GM18502 (cell line): ENCODE measurements around the gene ANTXR2.
"Not testable (repeated sequence)": the region's sequence is repeated elsewhere in the genome, so short reads cannot be mapped to it uniquely, and the experiment has no call there.

Experiments used
- ATAC-seq: cut with Tn5 transposase; IDR thresholded peaks from one replicate; pipeline ENCODE4 v1.9.1; 2021; ENCODE audit warnings: mild to moderate bottlenecking; ENCODE audit not compliant: unreplicated experiment, poor library complexity

The ANTXR2 gene

GRCh38 chr4:80029364-80029763 lies 43.7 kb downstream of the ANTXR2 start:
- no peak for ATAC-seq

- no peak for ATAC-seq
Measured at GRCh38 chr4:80027611-80028010, 45.4 kb downstream of the ANTXR2 start.

- ATAC-seq = no peak
Measured at GRCh38 chr4:80026100-80026499, 46.9 kb downstream of the ANTXR2 start.

- no peak for ATAC-seq
Measured at GRCh38 chr4:80024335-80024734, 48.7 kb downstream of the ANTXR2 start.

DNA sequence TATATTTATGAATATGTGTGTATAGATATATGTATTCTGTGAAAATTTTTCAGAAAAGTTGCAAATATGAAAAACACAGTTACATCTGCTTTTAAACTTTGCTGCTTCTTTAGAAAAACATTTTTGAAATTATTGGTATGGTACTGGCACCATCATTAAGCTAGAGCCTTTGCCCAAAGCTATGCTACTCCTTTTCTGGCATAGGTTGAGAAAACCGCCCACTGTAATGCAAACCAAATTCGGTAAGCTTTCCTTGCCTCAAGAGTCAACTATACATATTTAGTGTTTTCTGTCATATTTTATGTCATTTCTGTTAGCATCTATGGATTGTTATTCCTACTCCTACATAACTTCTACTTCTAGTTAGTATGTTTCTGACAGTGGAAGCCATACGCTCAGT lies 50.7 kb downstream of the ANTXR2 start:
- ATAC-seq = no peak

GRCh38 chr4:80017125-80017854 lies 55.7 kb downstream of the ANTXR2 start:
- peak; percentile 88 for ATAC-seq

DNA sequence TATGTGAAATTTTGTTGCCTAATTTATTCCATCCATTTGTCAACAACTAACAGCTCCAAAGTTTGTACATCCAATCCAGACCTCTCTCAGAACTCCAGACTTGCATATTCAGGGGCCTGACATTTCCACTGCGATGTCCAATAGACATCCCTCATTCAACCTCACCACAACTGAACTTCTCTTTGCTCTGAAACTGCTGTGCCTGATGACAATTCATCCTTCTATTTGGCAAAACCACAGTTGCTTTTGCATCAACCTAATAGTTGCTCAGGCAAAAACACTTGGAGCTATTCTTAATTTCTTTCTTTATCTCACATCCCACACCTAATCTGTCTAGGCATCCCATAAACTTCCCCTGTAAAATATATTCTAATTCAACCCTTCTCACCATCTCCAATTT lies 56.5 kb downstream of the ANTXR2 start:
- ATAC-seq = no peak

- no peak for ATAC-seq
Measured at GRCh38 chr4:80015407-80016189, 57.4 kb downstream of the ANTXR2 start.

DNA sequence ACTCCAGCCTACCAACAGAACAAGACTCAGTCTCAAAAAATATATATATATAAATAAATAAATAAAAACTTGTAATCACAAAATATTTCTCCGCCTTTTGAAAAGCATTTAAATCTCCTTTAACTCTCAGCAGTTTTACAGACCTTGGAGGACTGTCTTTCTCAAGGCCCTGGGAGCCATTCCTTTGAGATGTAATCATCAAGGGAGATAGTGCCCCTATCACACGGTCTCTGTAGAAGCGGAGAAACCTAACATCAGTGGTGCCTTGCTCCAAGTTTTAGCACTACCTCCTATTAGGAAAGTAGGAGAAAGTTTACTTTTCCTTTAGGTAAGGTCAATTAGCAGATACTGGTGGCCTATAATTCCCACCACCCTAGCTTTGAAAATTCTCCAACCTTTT lies 58.5 kb downstream of the ANTXR2 start:
- ATAC-seq = no peak

- ATAC-seq = no peak
Measured at GRCh38 chr4:80012291-80012690, 60.7 kb downstream of the ANTXR2 start.

DNA sequence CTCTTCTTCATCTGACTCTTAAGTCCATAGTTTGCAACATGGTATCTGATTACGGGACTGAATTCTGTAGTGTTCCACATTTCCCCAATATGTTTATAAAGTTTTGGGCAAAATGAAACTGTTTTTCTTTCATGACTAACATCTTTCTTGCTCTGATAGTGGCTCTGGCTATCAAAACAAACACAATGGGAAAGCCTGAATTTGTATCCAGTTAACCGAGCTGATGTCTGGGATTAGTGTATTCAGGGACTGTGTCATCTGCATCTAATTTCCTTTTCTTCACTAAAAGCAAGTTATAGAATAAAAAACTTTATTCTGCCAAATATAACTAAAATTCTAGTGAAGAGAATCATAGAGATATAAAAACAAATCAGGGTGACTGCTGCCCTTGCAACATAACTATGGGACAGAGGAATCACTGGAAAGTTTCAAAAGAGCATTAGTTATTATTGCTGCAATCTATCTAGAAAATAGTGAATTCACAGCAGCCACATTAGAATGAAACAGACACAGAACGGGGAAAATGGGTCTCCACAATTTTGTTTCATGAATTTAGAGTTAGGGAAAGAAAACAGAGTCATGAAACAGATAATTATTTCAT lies 61.3 kb downstream of the ANTXR2 start:
- no peak for ATAC-seq

GRCh38 chr4:80010316-80010715 lies 62.7 kb downstream of the ANTXR2 start:
- no peak for ATAC-seq

GRCh38 chr4:80009806-80010205 lies 63.2 kb downstream of the ANTXR2 start:
- no peak for ATAC-seq

DNA sequence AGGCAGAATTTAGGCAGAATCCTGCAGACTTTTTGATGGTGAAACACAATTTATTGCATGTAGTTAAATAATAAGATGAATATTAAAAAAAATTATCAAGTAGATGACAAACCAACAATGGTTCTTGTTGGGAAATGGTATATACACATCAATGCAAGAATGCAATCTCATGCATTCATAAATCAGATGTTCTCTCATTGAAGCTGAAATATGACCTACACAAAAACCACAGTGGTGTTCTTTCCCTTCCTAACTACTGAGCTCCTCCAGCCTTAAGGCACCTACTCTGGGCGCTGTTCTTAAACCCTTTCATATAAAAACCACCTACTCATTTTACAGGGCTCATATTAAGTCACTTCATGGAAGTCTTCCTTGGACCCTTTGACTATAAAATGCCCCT lies 64.1 kb downstream of the ANTXR2 start:
- ATAC-seq = no peak

DNA sequence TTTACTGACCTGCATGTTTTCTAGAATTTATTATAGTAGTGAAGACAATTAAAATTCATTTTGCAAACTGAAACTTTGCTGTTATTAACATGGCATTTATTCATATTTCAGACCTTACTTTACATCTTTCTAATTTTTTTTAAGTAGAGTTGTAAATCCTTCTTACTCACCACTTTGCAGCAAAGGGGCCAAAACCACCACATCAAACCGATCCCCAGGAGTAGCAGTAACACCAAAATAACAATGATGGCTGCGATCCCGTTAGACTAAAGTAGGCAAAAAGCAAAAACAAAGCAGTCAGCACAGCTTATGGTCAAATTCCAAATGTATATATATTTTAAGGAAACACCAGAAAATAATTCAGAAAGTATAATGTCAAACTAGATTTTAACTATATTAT lies 64.7 kb downstream of the ANTXR2 start:
- ATAC-seq = no peak

- peak; percentile 85 for ATAC-seq
Measured at GRCh38 chr4:80007745-80008149, 65.3 kb downstream of the ANTXR2 start.

GRCh38 chr4:80006935-80007744 lies 65.9 kb downstream of the ANTXR2 start:
- no peak for ATAC-seq

DNA sequence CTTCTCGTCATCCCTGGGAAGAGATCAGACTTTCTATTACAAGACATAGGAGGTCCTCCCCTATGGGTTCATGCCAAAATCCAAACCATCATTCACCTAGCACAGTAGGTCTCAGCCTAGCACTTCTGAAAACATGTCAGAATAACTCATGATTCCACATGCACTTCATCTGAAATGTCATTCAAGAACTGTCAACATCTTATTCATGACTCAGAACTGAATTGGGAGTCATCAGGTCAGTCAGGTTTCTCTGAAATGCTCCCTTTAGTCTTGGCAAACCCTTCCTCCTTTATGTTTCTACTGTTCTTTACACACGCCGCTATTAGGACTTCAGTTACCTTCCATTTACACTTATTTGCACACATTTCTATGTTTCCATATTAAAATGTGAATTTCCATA lies 67.2 kb downstream of the ANTXR2 start:
- no peak for ATAC-seq

- ATAC-seq = no peak
Measured at GRCh38 chr4:80004319-80004718, 68.7 kb downstream of the ANTXR2 start.

DNA sequence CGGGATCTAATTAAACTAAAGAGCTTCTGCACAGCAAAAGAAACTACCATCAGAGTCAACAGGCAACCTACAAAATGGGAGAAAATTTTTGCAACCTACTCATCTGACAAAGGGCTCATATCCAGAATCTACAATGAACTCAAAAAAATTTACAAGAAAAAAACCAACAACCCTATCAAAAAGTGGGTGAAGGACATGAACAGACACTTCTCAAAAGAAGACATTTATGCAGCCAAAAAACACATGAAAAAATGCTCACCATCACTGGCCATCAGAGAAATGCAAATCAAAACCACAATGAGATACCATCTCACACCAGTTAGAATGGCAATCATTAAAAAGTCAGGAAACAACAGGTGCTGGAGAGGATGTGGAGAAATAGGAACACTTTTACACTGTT lies 70.5 kb downstream of the ANTXR2 start:
- not testable (repeated sequence) for ATAC-seq

DNA sequence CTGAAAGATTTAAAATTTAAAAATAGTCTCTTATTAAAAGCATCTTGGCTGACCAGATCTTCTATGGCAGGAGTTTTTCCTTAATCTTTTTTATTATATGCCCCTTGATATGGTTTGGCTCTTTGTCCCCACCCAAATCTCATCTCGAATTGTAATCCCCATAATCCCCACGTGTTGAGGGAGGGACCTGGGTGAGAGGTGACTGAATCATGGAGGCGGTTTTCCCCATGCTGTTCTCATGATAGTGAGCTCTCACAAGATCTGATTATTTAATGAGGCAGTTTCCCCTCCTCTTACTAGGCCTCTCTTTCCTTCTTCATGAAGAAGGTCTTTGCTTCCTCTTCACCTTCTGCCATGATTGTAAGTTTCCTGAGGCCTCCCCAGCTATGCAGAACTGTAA lies 74.0 kb downstream of the ANTXR2 start:
- not testable (repeated sequence) for ATAC-seq
